ENCODE results near the gene C16orf96. TPM values are rescaled to one million over a fixed set of nuclear protein-coding genes. Genes with fewer than 3 reads are reported as not detected.

The C16orf96 gene
- total RNA-seq, 1 donor from 2014 or later = 0.11 TPM

GRCh38 chr16:4615384-4616046 lies 59.4 kb downstream of the C16orf96 start:
- no peak for DNase-seq (ENCODE audit: low spot score)
- Histone ChIP-seq H3K27me3 (no peaks in the 10 kb centered on the region), H3K4me2 (peak overlapping the region; percentile 53), H3K27ac (peak overlapping the region; percentile 30), H3K4me3 (no peak overlapping the region), H3K4me1 (peaks cover 13% of the 10 kb centered on the region), H3F3A (ENCODE audit: low read depth) (peaks cover 33% of the 10 kb centered on the region), H3K9me3 (ENCODE audit: low read depth) (no peaks in the 10 kb centered on the region), H3K36me3 (no peaks in the 10 kb centered on the region), H3K9ac (no peak overlapping the region), H2AFZ (replicated peaks) (peak overlapping the region; percentile 28), H3K79me2 (ENCODE audit: low read depth) (peaks cover 31% of the 10 kb centered on the region), H4K20me1 (ENCODE audit: low read depth) (peaks cover 33% of the 10 kb centered on the region)
- peak overlapping the region; percentile 92 for H3K4me3 Mint-ChIP-seq
- H3K27ac Mint-ChIP-seq = peak overlapping the region; percentile 99
- H3K9me3 Mint-ChIP-seq = no peaks in the 10 kb centered on the region
- TF ChIP-seq EZH2 (IDR thresholded peaks at IDR 0.05) (peak; percentile 13), CTCF (IDR thresholded peaks at IDR 0.05) (no peak)
- peaks cover 7% of the 10 kb centered on the region for H3K27me3 Mint-ChIP-seq (ENCODE audit: insufficient read depth, low read depth)
- peaks cover 15% of the 10 kb centered on the region for H3K4me1 Mint-ChIP-seq
- no peaks in the 10 kb centered on the region for H3K36me3 Mint-ChIP-seq

- peaks cover 15% of the 10 kb centered on the region for H3K4me1 Mint-ChIP-seq
- H3K79me2 ChIP-seq (ENCODE audit: low read depth) = peaks cover 30% of the 10 kb centered on the region
- no peaks in the 10 kb centered on the region for H3K36me3 ChIP-seq
- H3K27me3 ChIP-seq = no peaks in the 10 kb centered on the region
- peak overlapping the region; percentile 79 for H3K27ac ChIP-seq
- peak overlapping the region; percentile 100 for H3K27ac Mint-ChIP-seq
- H4K20me1 ChIP-seq (ENCODE audit: low read depth) = peaks cover 27% of the 10 kb centered on the region
- peak overlapping the region; percentile 29 for H2AFZ ChIP-seq (replicated peaks)
- peak overlapping the region; percentile 7 for H3K9ac ChIP-seq
- peak overlapping the region; percentile 92 for H3K4me3 Mint-ChIP-seq
- H3K36me3 Mint-ChIP-seq = no peaks in the 10 kb centered on the region
- H3K4me2 ChIP-seq = peak overlapping the region; percentile 75
- H3K9me3 Mint-ChIP-seq = no peaks in the 10 kb centered on the region
- DNase-seq (ENCODE audit: low spot score) = peak; percentile 100
- no peaks in the 10 kb centered on the region for H3K9me3 ChIP-seq (ENCODE audit: low read depth)
- peak; percentile 59 for TF ChIP-seq CTCF (IDR thresholded peaks at IDR 0.05)
- peak; percentile 31 for TF ChIP-seq EZH2 (IDR thresholded peaks at IDR 0.05)
- no peak for TF ChIP-seq EZH2phosphoT487 (IDR thresholded peaks at IDR 0.05)
- H3F3A ChIP-seq (ENCODE audit: low read depth) = peaks cover 33% of the 10 kb centered on the region
- peaks cover 13% of the 10 kb centered on the region for H3K4me1 ChIP-seq
- H3K4me3 ChIP-seq = peak overlapping the region; percentile 50
- H3K27me3 Mint-ChIP-seq (ENCODE audit: insufficient read depth, low read depth) = peaks cover 4% of the 10 kb centered on the region
Measured at GRCh38 chr16:4616047-4616811, 60.1 kb downstream of the C16orf96 start.

- no peak for DNase-seq (ENCODE audit: low spot score)
Measured at GRCh38 chr16:4617880-4618279, 61.7 kb downstream of the C16orf96 start.

More at GRCh38 chr16:4617880-4618279, 61.7 kb downstream of the C16orf96 start:
- H3K79me2 ChIP-seq (ENCODE audit: low read depth) = peaks cover 13% of the 10 kb centered on the region
- H3K9ac ChIP-seq = no peak overlapping the region
- Mint-ChIP-seq H3K36me3 (no peaks in the 10 kb centered on the region), H3K27ac (peak overlapping the region; percentile 87), H3K27me3 (ENCODE audit: insufficient read depth, low read depth) (peaks cover 4% of the 10 kb centered on the region), H3K9me3 (no peaks in the 10 kb centered on the region), H3K4me3 (peak overlapping the region; percentile 92), H3K4me1 (peaks cover 12% of the 10 kb centered on the region)
- H3K9me3 ChIP-seq (ENCODE audit: low read depth) = no peaks in the 10 kb centered on the region
- no peak overlapping the region for H2AFZ ChIP-seq (replicated peaks)
- no peak overlapping the region for H3K27ac ChIP-seq
- H3K36me3 ChIP-seq = no peaks in the 10 kb centered on the region
- H3K4me3 ChIP-seq = no peak overlapping the region
- peaks cover 11% of the 10 kb centered on the region for H4K20me1 ChIP-seq (ENCODE audit: low read depth)
- H3K4me2 ChIP-seq = no peak overlapping the region
- no peaks in the 10 kb centered on the region for H3K27me3 ChIP-seq
- H3K4me1 ChIP-seq = peaks cover 13% of the 10 kb centered on the region
- TF ChIP-seq CTCF (IDR thresholded peaks at IDR 0.05) (no peak), EZH2 (IDR thresholded peaks at IDR 0.05) (no peak), EZH2phosphoT487 (IDR thresholded peaks at IDR 0.05) (no peak)
- peaks cover 33% of the 10 kb centered on the region for H3F3A ChIP-seq (ENCODE audit: low read depth)
